Endothelial cell of umbilical vein (primary cell): ENCODE data around the gene SORCS2. TPM values are rescaled to one million over a fixed set of nuclear protein-coding genes. Genes with fewer than 3 reads are reported as not detected.

ENCODE experiments used
- BruUV-seq: library from RNA; stranded (reverse); fragments of 400-500 nt; replicated peaks from 2 replicates; lab custom pipeline; 2021; lab: Mats Ljungman, UMichigan
- CTCF ChIA-PET: fragments of 300-600, 350-600 bp; sonication (Branson Sonifier 250); formaldehyde crosslinking; loops from one replicate; lab custom pipeline; 2021; ENCODE audit warnings: antibody characterized with exemption, inconsistent platforms; lab: Charles Lee
- POLR2A ChIA-PET: fragments of 300-600, 350-600 bp; sonication (Branson Sonifier 250); formaldehyde crosslinking; loops from one replicate; lab custom pipeline; 2021; ENCODE audit warnings: antibody characterized with exemption, inconsistent platforms; lab: Charles Lee
- DNase-seq: peaks from one replicate; pipeline ENCODE4 v3.0.0-alpha.2; 2011; ENCODE audit warnings: low read depth, low spot score
- FAIRE-seq: peaks from 2 replicates; lab custom pipeline; 2011; peaks lifted over from hg19 to GRCh38; lab: Jason Lieb, UNC
- H2AFZ ChIP-seq: 2 replicates; pipeline ENCODE4 v1.6.0; 2012; ENCODE audit warnings: low read depth, low read length, control low read depth, inconsistent platforms
- H3K27ac ChIP-seq: 2 replicates; pipeline ENCODE4 v1.5.1; 2011; ENCODE audit warnings: low read depth, mild to moderate bottlenecking, control low read depth, low read length, moderate library complexity; ENCODE audit not compliant: insufficient read depth
- H3K27me3 ChIP-seq, 2 experiments: 2 replicates each; pipeline versions ENCODE4 v1.6.0 to v1.6.1; 2011; ENCODE audit warnings: low read length in 2 of 2, mixed read lengths in 1 of 2; ENCODE audit not compliant: control insufficient read depth in 2 of 2, insufficient read depth in 2 of 2
- H3K36me3 ChIP-seq, 2 experiments: 2 replicates in 1 of 2; 3 replicates in 1 of 2; pipeline ENCODE4 v1.5.1; 2011; ENCODE audit warnings: low read length in 2 of 2, mild to moderate bottlenecking in 1 of 2, moderate library complexity in 1 of 2; ENCODE audit not compliant: control insufficient read depth in 2 of 2, insufficient read depth in 2 of 2; ENCODE audit errors: extremely low read depth in 1 of 2
- H3K4me1 ChIP-seq: 3 replicates; pipeline ENCODE4 v1.5.1; 2011; ENCODE audit warnings: mild to moderate bottlenecking, low read length; ENCODE audit not compliant: control insufficient read depth, insufficient read depth; ENCODE audit errors: extremely low read depth
- H3K4me2 ChIP-seq: 2 replicates; pipeline ENCODE4 v1.6.1; 2011; ENCODE audit warnings: low read length, control low read depth, mixed read lengths; ENCODE audit not compliant: insufficient read depth
- H3K4me3 ChIP-seq, 3 experiments: fragments of 200-600 bp in 1 of 3; sonication (generic), shearing (Covaris generic) in 1 of 3; replicated peaks in 1 of 3; 2 replicates each; pipeline ENCODE4 v1.5.1; 2011 to 2016; ENCODE audit warnings: control low read depth in 3 of 3, low read length in 3 of 3, mild to moderate bottlenecking in 2 of 3, inconsistent platforms in 1 of 3, low read depth in 1 of 3, moderate library complexity in 1 of 3; ENCODE audit not compliant: insufficient read depth in 1 of 3
- H3K79me2 ChIP-seq: 2 replicates; pipeline ENCODE4 v1.6.0; 2012; ENCODE audit warnings: low read length, inconsistent platforms; ENCODE audit not compliant: control insufficient read depth, insufficient read depth
- H3K9ac ChIP-seq: replicated peaks from 2 replicates; pipeline ENCODE3; 2011; ENCODE audit warnings: low read length, control low read depth; ENCODE audit not compliant: insufficient read depth; ENCODE audit errors: extremely low read depth
- H3K9me1 ChIP-seq: replicated peaks from 3 replicates; pipeline ENCODE4 v1.6.0; 2011; ENCODE audit warnings: mild to moderate bottlenecking, low read length; ENCODE audit not compliant: control insufficient read depth, insufficient read depth; ENCODE audit errors: extremely low read depth
- H3K9me3 ChIP-seq: replicated peaks from 2 replicates; pipeline ENCODE4 v1.5.1; 2012; ENCODE audit warnings: low read length, inconsistent platforms; ENCODE audit not compliant: control insufficient read depth, insufficient read depth
- H4K20me1 ChIP-seq: replicated peaks from 2 replicates; pipeline ENCODE3; 2011; ENCODE audit warnings: mild to moderate bottlenecking, low read length; ENCODE audit not compliant: control insufficient read depth, insufficient read depth; ENCODE audit errors: extremely low read depth
- EZH2 ChIP-seq: IDR thresholded peaks from 2 replicates; pipeline ENCODE4 v1.6.1; 2012; ENCODE audit warnings: borderline replicate concordance, low read depth, mild to moderate bottlenecking, moderate library complexity, low read length, inconsistent platforms; ENCODE audit not compliant: severe bottlenecking
- FOS ChIP-seq: IDR thresholded peaks from 2 replicates; pipeline ENCODE4 v1.6.1; 2011; ENCODE audit warnings: mild to moderate bottlenecking, low read length, moderate library complexity, borderline replicate concordance; ENCODE audit not compliant: insufficient read depth
- GATA2 ChIP-seq: IDR thresholded peaks from 2 replicates; pipeline ENCODE4 v1.7.0; 2011; ENCODE audit warnings: low read depth, mild to moderate bottlenecking, moderate library complexity, mixed read lengths, low read length; ENCODE audit not compliant: insufficient read length, insufficient read depth
- MAX ChIP-seq: IDR thresholded peaks from 2 replicates; pipeline ENCODE4 v1.6.1; 2011; ENCODE audit not compliant: insufficient read depth, insufficient read length
- POLR2A ChIP-seq: IDR thresholded peaks from 2 replicates; pipeline ENCODE4 v1.6.1; 2012; ENCODE audit warnings: low read depth, mild to moderate bottlenecking, control low read depth, low read length
- POLR2AphosphoS5 ChIP-seq: IDR thresholded peaks from 2 replicates; pipeline ENCODE4 v1.6.1; 2012; ENCODE audit warnings: low read depth, mild to moderate bottlenecking, control low read depth, low read length, moderate library complexity; ENCODE audit not compliant: insufficient read depth
- dilution Hi-C: fragments of 300-500 bp; cut with MboI; formaldehyde crosslinking; loops from one replicate; pipeline ENCODE4 v1.15.0; 2019; ENCODE audit warnings: low sequenced_read_pairs; ENCODE audit not compliant: extremely low pct_ligation_motif_present
- intact Hi-C: fragments of 100-400 bp; cut with micrococcal nuclease; formaldehyde crosslinking; loops from one replicate; pipeline ENCODE4 v1.10.0; 2022
- polyA plus RNA-seq, 4 experiments: library from polyadenylated mRNA; depleted of rRNA in 3 of 4; stranded (reverse) in 3 of 4; unstranded in 1 of 4; fragments of >200 nt; gene quantifications; 2 replicates each; pipeline versions ENCODE4 v1.2.1 to v1.2.3, GENCODE V29; 2011 to 2012; ENCODE audit warnings: missing spikeins in 1 of 4
- total RNA-seq: library from RNA; stranded (reverse); gene quantifications from 2 replicates; pipeline ENCODE4 v1.2.3, GENCODE V29; 2021

SORCS2 gene
- total and polyA plus RNA-seq, 2 donors (not counting 3 experiments of a cell fraction or from before 2014, with no cell fraction given): not detected

DNA sequence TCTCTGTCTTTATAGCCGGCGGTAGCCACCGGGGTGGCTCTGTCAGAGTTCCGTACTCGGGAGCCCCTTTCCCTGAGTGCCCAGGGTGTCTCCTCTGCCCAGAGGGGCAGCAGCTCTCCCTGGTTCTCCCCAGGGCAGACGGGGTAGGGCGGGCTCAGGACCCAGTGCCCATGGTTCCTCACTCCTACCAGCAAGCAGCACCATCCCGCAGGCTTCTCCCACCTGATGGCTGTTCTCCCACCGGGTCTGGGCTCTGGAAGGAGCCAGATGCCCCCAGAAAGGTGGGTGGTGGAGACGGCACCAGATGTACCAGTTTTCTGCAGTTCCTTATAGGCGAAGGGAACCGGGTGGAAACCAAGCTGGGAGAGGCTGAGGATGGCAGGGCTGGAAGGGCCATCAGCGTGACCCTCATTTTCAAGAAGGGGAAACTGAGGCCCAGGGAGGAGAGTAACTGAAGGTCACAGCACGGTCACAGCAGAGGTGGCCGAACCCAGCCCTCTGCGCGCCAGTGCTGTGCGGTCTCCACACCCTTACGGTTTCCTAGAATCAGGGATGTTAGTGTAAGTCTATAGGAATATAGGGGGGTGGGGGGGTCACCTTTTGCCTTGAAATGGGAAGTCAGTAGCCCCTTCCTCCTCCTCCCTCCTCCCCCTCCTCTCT lies 548.7 kb downstream of the SORCS2 start:
- no peaks in the 10 kb centered on the region for H3K9me1 ChIP-seq
- no TSS peak for BruUV-seq
- no peak for FAIRE-seq
- no peak overlapping the region for H2AFZ ChIP-seq
- no peaks in the 10 kb centered on the region for H3K79me2 ChIP-seq
- no peaks in the 10 kb centered on the region for H3K27me3 ChIP-seq
- TF ChIP-seq FOS: no peak
- TF ChIP-seq POLR2AphosphoS5: no peak
- TF ChIP-seq MAX: no peak
- no peak for TF ChIP-seq EZH2
- no peak for TF ChIP-seq POLR2A
- TF ChIP-seq GATA2: no peak
- intact Hi-C loops (no loop called here), dilution Hi-C loops (no loop called here)
- H3K4me1 ChIP-seq: no peaks in the 10 kb centered on the region
- no peaks in the 10 kb centered on the region for H3K36me3 ChIP-seq
- ChIA-PET POLR2A (no interaction called here), CTCF (interaction anchor here (1.3 kb wide), 1 partner anchor 22 kb away, joined by 3 read pairs; no protein-coding TSS in a partner anchor)
- no peak overlapping the region for H3K4me3 ChIP-seq
- H3K9ac ChIP-seq: no peak overlapping the region
- H3K4me2 ChIP-seq: no peak overlapping the region
- DNase-seq: no peak
- no peaks in the 10 kb centered on the region for H3K9me3 ChIP-seq
- no peaks in the 10 kb centered on the region for H4K20me1 ChIP-seq
- no peak overlapping the region for H3K27ac ChIP-seq
